ENCODE measurements around the gene XCR1. TPM values are rescaled to one million over a fixed set of nuclear protein-coding genes. Genes with fewer than 3 reads are reported as not detected.
"Not testable (repeated sequence)": the region's sequence is repeated elsewhere in the genome, so short reads cannot be mapped to it uniquely, and the experiment has no call there.

The XCR1 gene
- total RNA-seq, 1 donor, result not detected

- no peak for DNase-seq (ENCODE audit: low read depth)
- H3K4me3 ChIP-seq (ENCODE audit: low read depth, low read length), result no peak overlapping the region
- TF ChIP-seq, protein P1, sequence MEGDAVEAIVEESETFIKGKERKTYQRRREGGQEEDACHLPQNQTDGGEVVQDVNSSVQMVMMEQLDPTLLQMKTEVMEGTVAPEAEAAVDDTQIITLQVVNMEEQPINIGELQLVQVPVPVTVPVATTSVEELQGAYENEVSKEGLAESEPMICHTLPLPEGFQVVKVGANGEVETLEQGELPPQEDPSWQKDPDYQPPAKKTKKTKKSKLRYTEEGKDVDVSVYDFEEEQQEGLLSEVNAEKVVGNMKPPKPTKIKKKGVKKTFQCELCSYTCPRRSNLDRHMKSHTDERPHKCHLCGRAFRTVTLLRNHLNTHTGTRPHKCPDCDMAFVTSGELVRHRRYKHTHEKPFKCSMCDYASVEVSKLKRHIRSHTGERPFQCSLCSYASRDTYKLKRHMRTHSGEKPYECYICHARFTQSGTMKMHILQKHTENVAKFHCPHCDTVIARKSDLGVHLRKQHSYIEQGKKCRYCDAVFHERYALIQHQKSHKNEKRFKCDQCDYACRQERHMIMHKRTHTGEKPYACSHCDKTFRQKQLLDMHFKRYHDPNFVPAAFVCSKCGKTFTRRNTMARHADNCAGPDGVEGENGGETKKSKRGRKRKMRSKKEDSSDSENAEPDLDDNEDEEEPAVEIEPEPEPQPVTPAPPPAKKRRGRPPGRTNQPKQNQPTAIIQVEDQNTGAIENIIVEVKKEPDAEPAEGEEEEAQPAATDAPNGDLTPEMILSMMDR (IDR thresholded peaks at IDR 0.05; ENCODE audit: insufficient read depth, low read depth, low read length), result no peak
Measured at GRCh38 chr3:46007280-46007679, 20.0 kb downstream of the XCR1 start.

GRCh38 chr3:46006238-46007032 is 20.8 kb downstream of the XCR1 start:
- DNase-seq (ENCODE audit: low read depth), result peak; percentile 96
- TF ChIP-seq, protein P1 (IDR thresholded peaks at IDR 0.05; ENCODE audit: insufficient read depth, low read depth, low read length), result no peak
- no peak overlapping the region for H3K4me3 ChIP-seq (ENCODE audit: low read depth, low read length)

GRCh38 chr3:46003706-46004105 is 23.6 kb downstream of the XCR1 start:
- not testable (repeated sequence) for DNase-seq (ENCODE audit: low read depth)

DNA sequence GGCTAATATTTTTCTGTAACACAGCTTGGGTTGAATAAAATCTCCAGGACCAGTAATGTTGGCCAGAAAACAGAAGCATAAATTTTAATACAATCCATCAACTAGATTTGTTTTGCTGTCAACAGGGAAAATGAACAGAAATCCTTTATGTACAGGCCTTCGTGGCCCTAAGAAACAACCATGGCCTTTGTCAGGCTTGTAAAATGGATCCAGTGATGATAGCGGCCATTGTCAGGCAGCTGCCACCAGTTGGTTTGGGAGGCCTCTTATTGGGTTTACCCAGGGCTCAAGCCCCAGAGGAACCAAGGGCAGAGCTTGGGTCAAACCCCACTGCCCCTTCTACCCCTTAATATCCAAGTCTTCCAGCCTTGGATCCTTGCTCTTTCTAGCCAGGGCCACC is 26.1 kb downstream of the XCR1 start:
- DNase-seq (ENCODE audit: low read depth), result no peak
- H3K4me3 ChIP-seq (ENCODE audit: low read depth, low read length), result no peak overlapping the region
- TF ChIP-seq, protein P1 (IDR thresholded peaks at IDR 0.05; ENCODE audit: insufficient read depth, low read depth, low read length), result no peak

More at GRCh38 chr3:46003706-46004105, 23.6 kb downstream of the XCR1 start:
- not testable (repeated sequence) for H3K4me3 ChIP-seq (ENCODE audit: low read depth, low read length)

DNA sequence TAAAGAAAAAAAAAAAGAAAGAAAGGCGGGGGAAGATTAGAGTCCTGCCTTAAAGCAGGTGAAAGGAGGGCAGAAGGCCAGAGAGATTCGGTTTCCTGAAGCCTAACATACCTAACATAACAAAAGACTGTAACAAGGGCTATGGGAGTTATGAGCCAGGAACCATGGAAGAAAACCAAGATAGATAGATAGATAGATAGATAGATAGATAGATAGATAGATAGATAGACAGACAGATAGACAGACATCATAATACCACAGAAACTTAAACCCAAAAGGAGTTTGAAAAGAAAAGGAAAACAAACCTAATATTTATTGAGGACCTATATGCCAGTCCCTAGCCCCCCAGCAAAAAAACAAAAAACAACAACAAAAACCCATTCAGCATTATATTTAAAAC is 29.3 kb downstream of the XCR1 start:
- TF ChIP-seq, protein P1 (IDR thresholded peaks at IDR 0.05; ENCODE audit: insufficient read depth, low read depth, low read length), result no peak
- no peak for DNase-seq (ENCODE audit: low read depth)
- no peak overlapping the region for H3K4me3 ChIP-seq (ENCODE audit: low read depth, low read length)

- DNase-seq (ENCODE audit: low read depth); H3K4me3 ChIP-seq (ENCODE audit: low read depth, low read length): not testable (repeated sequence)
Measured at GRCh38 chr3:45997499-45997898, 29.8 kb downstream of the XCR1 start.

DNA sequence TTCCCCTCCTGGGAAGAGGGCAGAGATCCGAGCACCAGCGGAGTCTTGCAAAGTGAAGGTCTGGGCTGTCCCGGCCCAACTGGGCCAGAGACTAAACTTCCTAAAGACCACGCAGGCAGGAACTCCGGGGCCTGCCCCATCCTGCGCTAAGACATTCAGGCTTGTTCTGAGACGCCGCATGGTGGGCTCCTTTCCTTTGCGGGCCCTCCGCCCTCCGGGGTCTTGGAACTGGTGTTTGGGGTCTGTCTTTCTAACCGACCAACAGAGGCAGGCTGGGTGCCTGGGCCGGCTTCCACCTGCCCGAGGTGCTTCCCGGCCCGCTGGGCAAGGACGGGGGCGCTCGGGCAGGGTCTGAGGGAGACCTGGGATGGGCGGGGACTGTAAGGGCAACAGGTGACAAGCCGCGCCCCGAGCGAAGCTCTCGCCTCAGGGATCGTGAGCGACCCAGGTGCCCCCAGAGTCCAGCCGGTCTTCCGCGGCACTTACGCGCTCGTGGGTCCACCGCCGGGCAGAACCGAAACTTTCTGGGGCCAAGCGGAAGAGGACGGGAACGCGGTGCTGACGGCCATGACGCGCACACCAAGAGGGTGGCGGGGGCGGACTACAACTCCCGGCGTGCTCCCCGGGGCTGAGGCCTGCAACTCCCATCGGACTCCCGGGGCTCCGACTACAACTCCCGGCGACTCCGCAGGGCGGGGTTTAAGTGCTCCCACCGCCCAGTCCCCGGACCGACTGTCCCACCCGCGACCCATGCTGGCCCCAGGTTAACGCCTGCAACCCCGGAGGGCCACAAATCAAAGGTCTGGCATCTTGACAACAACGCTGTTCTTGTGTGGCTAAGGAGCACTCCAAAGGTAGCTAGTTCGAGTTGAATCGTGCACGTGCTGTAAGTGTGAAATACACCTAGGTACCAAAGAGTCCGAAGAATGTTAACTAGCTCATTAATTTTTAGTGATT is 31.8 kb downstream of the XCR1 start, which contains the start of gene FYCO1:
Gene FYCO1, minus strand, starts transcription at position 589 of the 957 bp plus-strand sequence. CDS start 10,914 bp downstream, outside the sequence.
- TF ChIP-seq, protein P1 (IDR thresholded peaks at IDR 0.05; ENCODE audit: insufficient read depth, low read depth, low read length), result no peak
- peak within 1 kb of the TSS; percentile 91 for H3K4me3 ChIP-seq (ENCODE audit: low read depth, low read length)
- peak; percentile 90 for DNase-seq (ENCODE audit: low read depth)
